Amniotic epithelial cell (primary cell): ENCODE measurements around the gene SUMF2.
A peak's percentile ranks its signal among the peaks of the same experiment; 100 is the strongest.
"Not testable (repeated sequence)": the region's sequence is repeated elsewhere in the genome, so short reads cannot be mapped to it uniquely, and the experiment has no call there.

Experiments used
- DNase-seq: peaks from one replicate; pipeline ENCODE4 v3.0.0-alpha.2; 2010; ENCODE audit warnings: low read depth

SUMF2 gene

GRCh38 chr7:56106108-56107073 is 42.3 kb downstream of the SUMF2 start, which contains the start of gene CHCHD2:
Gene CHCHD2 (minus strand): TSS chr7:56106476. CDS start chr7:56106413, 63 bp downstream.
- peak; percentile 99 for DNase-seq

- DNase-seq = no peak
Measured at GRCh38 chr7:56107954-56108258, 43.8 kb downstream of the SUMF2 start.

DNA sequence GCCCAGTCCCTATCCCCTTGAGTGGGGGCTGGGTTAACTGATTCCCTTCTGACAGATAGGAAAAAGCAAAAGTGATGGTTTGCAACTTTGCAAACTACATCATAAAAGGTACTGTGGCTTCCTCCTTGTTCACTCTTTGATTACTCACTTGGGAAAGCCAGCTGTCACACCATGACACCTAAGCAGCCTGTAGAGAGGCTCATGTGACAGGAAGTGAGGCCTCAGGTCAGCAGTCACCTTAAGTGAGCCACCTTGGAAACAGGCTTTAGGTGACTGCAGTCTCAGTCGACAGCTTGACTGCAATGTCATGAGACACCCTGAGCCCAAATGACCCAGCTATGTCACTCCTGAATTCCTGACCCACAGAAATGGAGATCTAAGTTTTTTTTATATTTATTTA is 46.5 kb downstream of the SUMF2 start:
- no peak for DNase-seq

- not testable (repeated sequence) for DNase-seq
Measured at GRCh38 chr7:56112244-56112643, 48.2 kb downstream of the SUMF2 start.

DNA sequence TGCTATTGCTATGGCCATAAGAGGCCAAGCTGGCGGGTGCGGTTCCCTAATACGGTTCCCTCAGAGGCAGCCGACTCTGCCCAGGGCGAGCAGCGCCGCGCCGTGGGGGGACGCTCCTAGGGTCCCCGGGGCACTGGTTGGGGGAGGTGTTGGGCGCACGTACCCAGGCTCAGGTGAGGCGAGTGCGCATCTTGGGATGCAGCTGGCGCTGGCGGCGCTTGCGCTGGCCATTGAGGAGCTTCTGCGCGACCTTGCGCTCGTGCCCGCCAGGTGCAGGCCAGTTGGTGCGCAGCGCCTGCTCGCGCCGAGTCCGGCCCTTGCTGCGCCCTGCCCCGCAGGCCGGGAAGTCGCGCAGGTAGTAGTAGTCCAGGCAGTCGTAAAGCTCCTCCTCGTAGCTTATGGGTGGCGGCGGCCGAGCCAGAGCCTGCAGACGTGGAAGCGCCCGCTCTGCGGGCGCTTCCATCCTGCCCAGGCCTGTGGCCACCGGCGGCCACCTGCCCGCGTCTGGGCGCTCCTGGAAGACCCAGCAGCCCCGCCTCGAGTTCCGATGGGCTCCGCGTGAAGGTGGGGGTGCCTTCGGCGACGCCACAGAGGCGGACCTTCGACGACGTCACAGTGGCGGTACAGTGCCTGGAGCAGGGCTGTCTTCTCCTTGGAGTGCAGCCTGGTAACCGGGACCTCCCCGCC is 51.9 kb downstream of the SUMF2 start, which contains the start of gene NUPR2:
Gene NUPR2, minus strand, starts transcription at position 566 of the 687 bp plus-strand sequence. Its CDS starts 103 bp downstream, at position 463.
- DNase-seq = no peak

DNA sequence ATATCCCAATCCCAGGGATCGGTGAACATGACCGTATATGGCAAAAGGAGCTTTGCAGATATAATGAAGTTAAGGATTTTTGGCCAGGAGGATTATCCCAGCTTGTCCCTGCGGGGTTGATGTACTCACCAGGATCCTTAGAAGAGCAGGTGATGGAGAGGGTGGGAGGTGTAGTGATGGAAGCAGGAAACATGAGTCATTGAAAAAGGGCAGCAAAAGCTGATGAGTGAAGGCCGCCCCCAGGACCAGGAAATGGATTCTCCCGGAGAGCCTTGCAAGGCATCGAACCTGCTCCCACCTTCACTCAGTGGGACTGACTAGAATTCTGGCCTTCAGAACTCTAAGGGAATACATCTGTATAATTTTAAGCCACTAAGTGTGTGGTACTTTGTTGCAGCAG is 57.4 kb downstream of the SUMF2 start:
- DNase-seq = no peak

DNA sequence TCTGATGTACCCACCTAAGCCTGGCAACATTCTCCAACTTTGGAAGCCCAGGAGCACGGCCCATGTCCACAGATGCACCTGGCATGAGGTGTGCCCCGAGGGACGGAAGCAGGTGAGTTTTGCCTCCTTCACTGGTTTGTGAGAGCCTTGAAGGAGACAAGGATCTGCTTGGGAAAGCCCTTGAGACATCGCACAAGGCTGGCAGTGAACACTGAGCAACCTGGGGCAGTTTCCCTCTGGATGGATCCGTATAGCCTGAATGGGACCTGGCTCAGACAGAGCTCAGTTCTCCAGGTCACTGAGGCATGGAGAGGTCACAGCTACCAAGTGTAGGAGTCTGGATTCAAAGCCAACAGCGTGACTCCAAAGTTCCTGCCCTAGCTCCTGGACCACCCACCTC is 60.9 kb downstream of the SUMF2 start:
- no peak for DNase-seq

DNA sequence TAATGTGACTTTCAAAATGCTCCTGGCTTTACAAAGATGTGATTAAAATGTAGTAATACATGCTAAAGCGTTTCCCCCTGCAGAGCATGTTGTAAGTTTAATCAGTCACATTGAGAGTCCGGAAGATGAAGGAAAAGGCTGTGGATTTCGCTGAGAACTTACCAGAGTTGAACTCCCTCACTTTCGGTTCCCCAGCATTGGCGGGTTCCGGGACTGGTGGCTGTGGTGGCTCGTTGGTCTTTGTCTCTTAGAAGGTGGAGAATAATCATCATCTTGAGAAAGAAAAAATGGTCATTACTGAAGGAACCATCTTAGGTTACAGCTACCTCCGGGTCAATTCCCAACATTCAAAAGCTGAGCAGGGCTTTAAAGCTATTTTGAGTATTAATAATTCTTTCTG is 61.7 kb downstream of the SUMF2 start:
- DNase-seq = no peak

GRCh38 chr7:56127241-56127975 is 63.3 kb downstream of the SUMF2 start:
- no peak for DNase-seq
